HG03196 (cell line): ENCODE data around the gene RAI2.
A peak's percentile ranks its signal among the peaks of the same experiment; 100 is the strongest.
"Not testable (repeated sequence)": the region's sequence is repeated elsewhere in the genome, so short reads cannot be mapped to it uniquely, and the experiment has no call there.

Experiments
- ATAC-seq: cut with Tn5 transposase; IDR thresholded peaks from one replicate; pipeline ENCODE4 v1.9.1; 2021; ENCODE audit not compliant: unreplicated experiment

The RAI2 gene

GRCh38 chrX:17786554-17787347 is 74.3 kb downstream of the RAI2 start:
- ATAC-seq: not testable (repeated sequence)

DNA sequence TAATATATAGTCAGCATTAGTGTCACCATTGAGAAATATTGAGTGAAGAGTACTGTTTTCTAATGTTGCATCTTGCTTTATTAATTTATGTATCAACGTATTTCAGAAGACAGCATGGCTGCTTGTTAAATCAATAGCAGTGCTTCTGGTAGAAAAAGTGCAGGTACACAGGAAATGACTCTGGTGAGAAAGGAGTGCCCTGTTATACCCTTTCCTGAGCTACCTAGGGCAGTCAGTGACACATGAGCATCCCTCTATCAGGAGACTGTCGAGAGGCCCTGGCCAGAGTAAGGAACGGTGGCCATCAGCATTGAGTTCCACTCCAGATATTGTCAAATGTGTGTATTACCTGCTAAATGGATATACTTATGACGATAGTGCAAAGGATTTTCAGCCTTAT is 81.7 kb downstream of the RAI2 start:
- ATAC-seq: no peak

- no peak for ATAC-seq
Observed at GRCh38 chrX:17778997-17779396, 82.1 kb downstream of the RAI2 start.

- ATAC-seq: no peak
Observed at GRCh38 chrX:17774053-17774452, 87.0 kb downstream of the RAI2 start.

DNA sequence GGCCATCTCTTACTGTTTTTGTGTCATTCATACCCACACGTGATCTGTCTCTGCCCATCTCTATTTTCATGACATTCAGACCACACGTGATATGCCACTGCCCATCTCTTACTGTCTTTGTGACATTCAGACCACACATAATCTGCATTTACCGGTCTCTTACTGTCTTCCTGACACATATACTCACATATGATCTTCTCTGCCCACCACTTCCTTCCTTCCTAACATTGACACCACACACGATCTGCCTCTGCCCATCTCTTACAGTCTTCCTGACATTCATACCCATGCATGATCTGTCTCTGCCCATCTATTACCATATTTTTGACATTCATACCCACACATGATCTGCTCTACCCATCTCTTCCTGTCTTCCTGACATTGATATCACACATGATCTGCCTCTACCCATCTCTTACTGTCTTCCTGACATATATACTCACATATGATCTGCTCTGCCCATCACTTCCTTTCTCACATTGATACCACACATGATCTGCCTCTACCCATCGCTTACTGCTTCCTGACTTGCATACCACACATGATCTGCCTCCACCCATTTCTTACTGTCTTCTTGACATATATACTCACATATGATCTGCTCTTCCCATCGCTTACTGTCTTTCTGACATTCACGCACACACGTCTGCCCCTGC is 87.7 kb downstream of the RAI2 start:
- no peak for ATAC-seq

- no peak for ATAC-seq
Observed at GRCh38 chrX:17769701-17770269, 91.3 kb downstream of the RAI2 start.

DNA sequence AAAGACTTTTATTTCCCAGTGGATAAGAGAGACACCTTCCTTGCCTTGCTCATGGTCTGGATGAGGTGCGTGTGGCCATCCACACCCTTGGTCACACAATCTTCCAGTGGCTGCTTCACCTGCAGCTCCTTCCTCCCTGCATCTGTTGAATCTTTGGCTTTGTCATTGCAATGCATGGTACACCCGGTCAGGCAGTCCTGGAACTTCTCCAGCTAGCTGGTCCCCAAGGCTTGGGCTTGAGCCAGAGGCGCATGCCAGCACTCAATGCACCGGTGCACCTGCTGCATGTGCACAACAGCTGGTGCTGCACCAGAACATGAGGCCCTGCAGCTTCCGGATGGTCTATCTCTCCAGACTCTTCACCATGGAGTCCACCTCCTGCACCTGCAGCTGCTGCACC is 92.1 kb downstream of the RAI2 start:
- ATAC-seq: no peak

DNA sequence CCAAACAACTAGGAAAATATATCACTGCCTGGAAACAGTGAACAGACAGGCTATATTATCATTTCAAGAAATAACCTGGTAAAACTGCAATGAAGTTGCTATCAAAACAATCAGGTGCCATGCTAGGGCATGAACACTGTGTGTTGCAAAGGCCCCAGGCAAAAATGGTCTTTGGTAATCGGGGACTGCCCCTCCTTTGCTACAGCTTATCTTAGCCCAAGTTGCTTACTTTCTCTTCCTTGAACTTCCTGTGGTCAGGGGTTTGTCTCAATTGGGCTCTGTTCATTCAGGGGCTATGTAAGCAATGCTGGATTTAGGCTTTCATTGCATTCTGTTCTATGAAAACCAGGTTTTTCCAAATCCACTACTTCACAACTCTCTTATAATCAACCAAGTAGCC is 93.4 kb downstream of the RAI2 start:
- ATAC-seq: no peak

- ATAC-seq: no peak
Observed at GRCh38 chrX:17759990-17760389, 101.1 kb downstream of the RAI2 start.

- peak; percentile 87 for ATAC-seq
Observed at GRCh38 chrX:17758382-17758781, 102.7 kb downstream of the RAI2 start.

GRCh38 chrX:17750436-17750835 is 110.7 kb downstream of the RAI2 start:
- no peak for ATAC-seq
